Adrenal gland (tissue), 5 donors: Measurements from ENCODE around the gene ZNF83.

ENCODE experiments used
- CTCF ChIP-seq, 6 experiments: fragments of 450-650 bp in 4 of 6; fragments of 200-600 bp in 2 of 6; sonication (generic) in 1 of 6; IDR thresholded peaks; 1 replicate in 5 of 6; 2 replicates in 1 of 6; pipeline versions ENCODE4 v1.5.1 to v1.8.0; 2016 to 2021; ENCODE audit warnings: antibody characterized with exemption in 6 of 6, mild to moderate bottlenecking in 2 of 6, moderate library complexity in 1 of 6
- POLR2A ChIP-seq, 2 donors: fragments of 450-650 bp; IDR thresholded peaks; one replicate each; pipeline ENCODE4 v1.6.1; 2017; ENCODE audit warnings: antibody characterized with exemption in 2 of 2, mild to moderate bottlenecking in 2 of 2, moderate library complexity in 1 of 2
- donor health status: DM: no; HTN: no; CAD: no.

DNA sequence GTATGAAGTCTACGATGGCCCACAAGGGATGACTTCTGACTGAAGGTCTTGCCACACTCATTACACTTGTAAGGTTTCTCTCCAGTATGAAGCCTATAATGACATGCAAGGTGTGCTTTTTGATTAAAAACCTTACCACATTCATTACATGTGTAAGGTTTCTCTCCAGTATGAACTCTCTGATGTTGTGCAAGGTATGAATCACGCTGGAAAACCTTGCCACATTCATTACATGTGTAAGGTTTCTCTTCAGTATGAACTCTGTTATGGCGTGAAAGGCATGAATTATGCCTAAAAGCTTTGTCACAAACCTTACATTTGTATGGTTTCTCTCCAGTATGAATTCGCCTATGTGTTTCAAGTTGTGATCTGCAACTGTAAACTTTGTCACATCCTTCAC is 15.0 kb upstream of the ZNF83 start:
- no peak for TF ChIP-seq CTCF (IDR thresholded peaks at IDR 0.05)
- no peak for TF ChIP-seq POLR2A (IDR thresholded peaks at IDR 0.05)
